NCI-H510A treated with DMSO at 0.1 percent for 48 hours (cell line): ENCODE data around the gene KIAA0825.
"Not testable (repeated sequence)": the region's sequence is repeated elsewhere in the genome, so short reads cannot be mapped to it uniquely, and the experiment has no call there.

Experiments used
- DNase-seq: peaks from one replicate; lab custom pipeline; 2025; lab: John Stamatoyannopoulos, UW

Gene KIAA0825

GRCh38 chr5:94362857-94363256 lies 255.5 kb downstream of the KIAA0825 start:
- DNase-seq, result no peak

- peak; percentile 48 for DNase-seq
Measured at GRCh38 chr5:94361832-94362796, 256.3 kb downstream of the KIAA0825 start.

- DNase-seq, result no peak
Measured at GRCh38 chr5:94361161-94361560, 257.2 kb downstream of the KIAA0825 start.

GRCh38 chr5:94360382-94361130 lies 257.8 kb downstream of the KIAA0825 start:
- no peak for DNase-seq

- DNase-seq, result no peak
Measured at GRCh38 chr5:94359880-94360279, 258.5 kb downstream of the KIAA0825 start.

GRCh38 chr5:94355811-94356210 lies 262.6 kb downstream of the KIAA0825 start:
- no peak for DNase-seq

GRCh38 chr5:94354837-94355485 lies 263.4 kb downstream of the KIAA0825 start:
- not testable (repeated sequence) for DNase-seq

- DNase-seq, result no peak
Measured at GRCh38 chr5:94353605-94354004, 264.8 kb downstream of the KIAA0825 start.

GRCh38 chr5:94347130-94347529 lies 271.3 kb downstream of the KIAA0825 start:
- no peak for DNase-seq

GRCh38 chr5:94345257-94345656 lies 273.1 kb downstream of the KIAA0825 start:
- no peak for DNase-seq

GRCh38 chr5:94337617-94338016 lies 280.8 kb downstream of the KIAA0825 start:
- DNase-seq, result no peak

GRCh38 chr5:94335936-94336335 lies 282.5 kb downstream of the KIAA0825 start:
- no peak for DNase-seq

- no peak for DNase-seq
Measured at GRCh38 chr5:94329115-94329514, 289.3 kb downstream of the KIAA0825 start.

- DNase-seq, result no peak
Measured at GRCh38 chr5:94326586-94326985, 291.8 kb downstream of the KIAA0825 start.

GRCh38 chr5:94316916-94317838 lies 301.2 kb downstream of the KIAA0825 start:
- DNase-seq, result no peak

- DNase-seq, result no peak
Measured at GRCh38 chr5:94314460-94315131, 303.8 kb downstream of the KIAA0825 start.

GRCh38 chr5:94313696-94314095 lies 304.7 kb downstream of the KIAA0825 start:
- DNase-seq, result no peak

- no peak for DNase-seq
Measured at GRCh38 chr5:94313188-94313587, 305.2 kb downstream of the KIAA0825 start.

- no peak for DNase-seq
Measured at GRCh38 chr5:94312298-94312697, 306.1 kb downstream of the KIAA0825 start.

GRCh38 chr5:94310833-94311232 lies 307.6 kb downstream of the KIAA0825 start:
- DNase-seq, result no peak

GRCh38 chr5:94309141-94309540 lies 309.3 kb downstream of the KIAA0825 start:
- DNase-seq, result no peak
